Right ventricle myocardium inferior (tissue), 1 donor: ENCODE measurements around the gene CGREF1. TPM values are rescaled to one million over a fixed set of nuclear protein-coding genes. Genes with fewer than 3 reads are reported as not detected.
A peak's percentile ranks its signal among the peaks of the same experiment; 100 is the strongest.
"Not testable (repeated sequence)": the region's sequence is repeated elsewhere in the genome, so short reads cannot be mapped to it uniquely, and the experiment has no call there.

ENCODE experiments used
- ATAC-seq: fragments of 200-7000 bp; cut with Tn5 transposase; one replicate; pipeline ENCODE4 v1.9.1; 2020; ENCODE audit warnings: mild to moderate bottlenecking, moderate library complexity
- DNase-seq: peaks from one replicate; pipeline ENCODE4 v3.0.0; 2021; ENCODE audit errors: missing footprints
- intact Hi-C: fragments of 100-400 bp; cut with DNase I; formaldehyde crosslinking; loops from one replicate; pipeline ENCODE4 v1.11.0; 2022
- total RNA-seq: library from RNA; stranded (reverse); fragmentation: NEBNext Ultra II Directional; extraction: Animal tissue kit (Norgen Biotek cat#: 25700); gene quantifications from one replicate; pipeline ENCODE4 v1.2.1, GENCODE V29; 2021
- donor health status: DM: no; HTN: yes; CAD: no; lungs with severe emphysema.

Gene CGREF1
- total RNA-seq, 1 donor from 2014 or later, result 0.84 TPM

DNA sequence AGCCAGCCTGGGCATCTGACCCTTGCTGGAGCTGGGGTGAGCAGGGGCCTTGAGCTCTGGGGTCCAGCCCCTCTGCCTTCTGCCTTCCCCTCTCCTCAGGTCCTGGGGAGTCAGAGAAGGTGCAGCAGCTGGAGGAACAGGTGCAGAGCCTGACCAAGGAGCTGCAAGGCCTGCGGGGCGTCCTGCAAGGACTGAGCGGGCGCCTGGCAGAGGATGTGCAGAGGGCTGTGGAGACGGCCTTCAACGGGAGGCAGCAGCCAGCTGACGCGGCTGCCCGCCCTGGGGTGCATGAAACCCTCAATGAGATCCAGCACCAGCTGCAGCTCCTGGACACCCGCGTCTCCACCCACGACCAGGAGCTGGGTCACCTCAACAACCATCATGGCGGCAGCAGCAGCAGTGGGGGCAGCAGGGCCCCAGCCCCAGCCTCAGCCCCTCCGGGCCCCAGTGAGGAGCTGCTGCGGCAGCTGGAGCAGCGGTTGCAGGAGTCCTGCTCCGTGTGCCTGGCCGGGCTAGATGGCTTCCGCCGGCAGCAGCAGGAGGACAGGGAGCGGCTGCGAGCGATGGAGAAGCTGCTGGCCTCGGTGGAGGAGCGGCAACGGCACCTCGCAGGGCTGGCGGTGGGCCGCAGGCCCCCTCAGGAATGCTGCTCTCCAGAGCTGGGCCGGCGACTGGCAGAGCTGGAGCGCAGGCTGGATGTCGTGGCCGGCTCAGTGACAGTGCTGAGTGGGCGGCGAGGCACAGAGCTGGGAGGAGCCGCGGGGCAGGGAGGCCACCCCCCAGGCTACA, 36.8 kb downstream of the CGREF1 start:
- intact Hi-C loops, result no loop called here
- ATAC-seq, result no peak
- DNase-seq, result no peak

DNA sequence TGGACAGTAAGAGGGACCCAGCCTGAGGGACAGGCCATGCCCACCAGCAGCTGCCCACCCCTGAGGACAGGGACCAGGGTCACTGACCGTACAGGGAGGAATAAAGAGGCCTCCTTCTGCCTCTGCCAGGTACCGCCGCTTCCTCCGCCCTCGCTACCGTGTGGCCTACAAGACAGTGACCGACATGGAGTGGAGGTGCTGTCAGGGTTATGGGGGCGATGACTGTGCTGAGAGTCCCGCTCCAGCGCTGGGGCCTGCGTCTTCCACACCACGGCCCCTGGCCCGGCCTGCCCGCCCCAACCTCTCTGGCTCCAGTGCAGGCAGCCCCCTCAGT, 38.4 kb downstream of the CGREF1 start:
- ATAC-seq (no peak), DNase-seq (no peak)
- intact Hi-C loops, result no loop called here

DNA sequence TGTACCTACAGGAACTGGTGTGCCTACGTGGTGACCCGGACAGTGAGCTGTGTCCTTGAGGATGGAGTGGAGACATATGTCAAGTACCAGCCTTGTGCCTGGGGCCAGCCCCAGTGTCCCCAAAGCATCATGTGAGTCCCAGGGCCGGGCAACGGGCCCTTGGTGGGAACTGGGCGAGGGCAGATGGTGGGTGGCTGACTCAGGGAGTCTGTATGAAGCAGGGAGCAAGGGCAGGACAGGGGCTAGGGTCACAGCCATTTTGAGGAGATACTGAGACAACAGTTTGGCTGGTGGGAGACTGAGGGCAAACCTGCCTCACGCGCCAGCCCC, 38.8 kb downstream of the CGREF1 start:
- DNase-seq (no peak), ATAC-seq (no peak)
- intact Hi-C loops, result no loop called here

DNA sequence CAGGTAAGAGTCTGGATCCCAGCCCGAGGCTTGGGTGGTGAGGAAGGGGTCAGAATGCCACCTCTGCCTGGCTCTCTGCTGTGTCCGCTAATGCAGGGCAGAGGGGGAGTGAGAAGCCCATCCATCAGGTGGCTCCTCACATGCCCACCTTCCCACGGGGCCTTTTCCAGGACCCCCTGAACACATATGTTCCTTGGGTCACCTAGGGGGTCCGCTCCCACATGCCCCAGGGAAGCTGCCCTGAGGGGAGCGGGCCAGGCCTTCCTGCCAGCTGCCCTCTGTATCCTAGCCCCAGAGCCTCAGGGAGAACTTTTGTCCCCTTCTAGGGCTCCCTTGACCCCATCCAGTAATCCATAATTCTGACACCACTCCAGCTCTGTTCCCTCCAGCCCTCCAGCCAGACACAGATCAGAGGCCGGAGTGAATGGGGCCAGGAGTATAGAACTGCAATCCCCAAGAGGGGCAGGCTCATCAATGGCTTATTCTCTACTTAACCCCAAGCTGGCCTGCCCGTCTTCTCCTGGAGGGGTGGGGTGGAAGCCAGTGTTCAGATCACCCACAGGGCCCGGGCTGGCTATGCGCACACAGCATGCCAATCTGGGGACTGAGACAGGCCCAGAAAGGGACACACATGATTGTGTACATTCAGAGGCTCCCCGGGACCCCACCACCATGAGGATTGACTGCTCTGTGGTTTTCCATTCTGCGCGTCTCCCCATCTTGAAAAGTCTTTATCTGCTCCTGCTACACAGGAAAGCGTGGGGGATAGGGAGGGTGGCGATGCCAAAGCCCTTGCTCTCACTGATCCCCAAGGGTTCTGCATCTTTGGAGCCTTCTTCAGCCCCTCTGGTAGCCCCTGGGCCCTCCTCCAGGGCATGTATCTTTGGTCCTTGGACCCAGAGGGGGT, 39.4 kb downstream of the CGREF1 start:
- intact Hi-C loops, result no loop called here
- ATAC-seq (no peak), DNase-seq (no peak)

DNA sequence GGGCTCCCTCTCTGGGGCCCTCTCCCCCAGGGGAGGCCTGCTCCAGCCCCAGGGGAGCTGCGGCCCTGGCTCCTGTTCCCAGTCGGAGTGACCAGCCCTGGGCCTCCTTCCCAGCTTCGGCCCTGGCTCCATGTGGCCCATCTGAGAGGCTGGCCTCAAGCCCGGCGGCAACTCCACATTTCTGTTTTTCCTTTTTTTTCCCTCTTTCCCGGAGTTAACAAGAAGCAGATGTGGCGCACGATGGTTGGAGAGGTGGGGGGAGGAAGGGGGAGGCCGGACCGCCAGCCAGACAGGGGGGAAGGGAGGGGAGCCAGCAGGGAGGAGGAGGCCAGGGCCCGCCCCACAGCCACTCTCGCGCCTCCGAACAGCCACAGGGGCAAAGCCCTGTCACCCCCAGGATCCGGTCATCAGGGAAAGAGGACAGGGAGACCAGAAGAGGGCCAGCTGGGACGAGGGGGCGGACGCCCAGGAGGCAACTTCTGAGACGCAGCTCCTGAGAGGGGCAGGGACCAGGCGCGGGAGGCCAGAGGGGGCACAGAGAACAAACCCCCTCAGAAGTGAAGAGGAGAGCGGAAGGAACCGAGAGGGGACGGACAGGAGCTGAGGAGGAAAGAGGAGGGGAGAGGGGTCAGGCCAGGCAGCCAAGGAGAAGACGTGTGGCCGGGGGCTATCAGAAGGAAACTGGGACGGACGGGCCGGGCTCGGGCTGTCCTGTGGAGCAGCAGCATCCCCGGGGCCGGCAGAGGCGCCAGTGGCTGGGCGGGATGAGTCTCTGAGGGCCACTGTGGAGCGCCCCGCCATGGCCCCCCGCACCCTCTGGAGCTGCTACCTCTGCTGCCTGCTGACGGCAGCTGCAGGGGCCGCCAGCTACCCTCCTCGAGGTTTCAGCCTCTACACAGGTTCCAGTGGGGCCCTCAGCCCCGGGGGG, 40.4 kb downstream of the CGREF1 start, which contains the start of gene EMILIN1:
Gene EMILIN1, plus strand, starts transcription at position 349 of the 928 bp plus-strand sequence. Its CDS starts 451 bp downstream, at position 800.
- DNase-seq, result peak; percentile 91
- intact Hi-C loops, result no loop called here
- ATAC-seq, result peak; percentile 80

DNA sequence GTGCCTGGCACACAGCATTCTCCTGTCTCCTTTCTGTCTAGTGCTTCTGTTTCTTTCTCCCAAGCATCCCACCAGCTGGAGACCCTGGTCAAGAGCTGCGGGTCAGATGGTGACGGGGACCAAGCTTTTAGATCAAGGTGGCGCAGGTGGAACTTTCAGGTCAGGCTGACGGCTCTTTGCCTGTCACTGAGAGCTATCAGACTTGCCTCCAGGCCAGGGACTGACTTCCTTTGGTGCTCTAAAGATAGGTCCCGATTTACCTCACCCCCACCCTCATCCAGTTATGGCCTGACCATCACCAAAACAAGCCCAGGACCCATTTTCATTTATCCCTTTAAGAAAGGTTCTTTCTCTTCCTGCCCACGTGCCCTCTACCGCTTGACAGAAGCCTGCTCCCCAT, 41.7 kb downstream of the CGREF1 start:
- ATAC-seq, result no peak
- no peak for DNase-seq
- intact Hi-C loops, result no loop called here

DNA sequence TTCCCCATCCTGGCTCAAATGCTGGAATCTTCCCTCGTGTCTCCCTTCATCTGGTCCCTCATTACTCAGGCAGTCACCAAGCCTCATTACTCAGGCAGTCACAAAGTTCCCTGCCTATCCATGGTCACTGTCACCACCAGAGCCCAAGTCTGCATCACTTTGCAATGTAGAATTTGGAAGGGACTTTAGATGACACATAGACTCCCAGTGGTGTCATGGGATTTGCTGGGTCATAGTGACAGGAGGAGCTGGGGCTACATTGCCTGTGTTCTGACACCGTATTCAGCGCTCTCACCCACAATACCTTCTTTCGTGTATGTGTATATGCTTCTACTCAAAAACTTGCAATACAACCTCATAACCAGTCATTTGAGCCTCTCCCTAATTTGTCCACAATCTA, 42.6 kb downstream of the CGREF1 start:
- ATAC-seq (no peak), DNase-seq (no peak)
- intact Hi-C loops, result no loop called here

DNA sequence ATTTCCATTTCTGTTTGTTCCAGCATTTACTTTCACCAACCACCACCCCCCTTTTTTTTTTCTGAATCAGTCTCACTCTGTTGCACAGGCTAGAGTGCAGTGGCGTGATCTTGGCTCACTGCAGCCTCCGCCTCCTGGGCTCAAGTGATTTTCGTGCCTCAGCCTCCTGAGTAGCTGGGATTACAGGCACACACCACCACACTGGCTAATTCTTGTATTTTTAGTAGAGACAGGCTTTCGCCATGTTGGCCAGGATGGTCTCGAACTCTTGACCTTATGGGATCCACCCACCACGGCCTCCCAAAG, 43.4 kb downstream of the CGREF1 start:
- intact Hi-C loops, DNase-seq: not testable (repeated sequence)

DNA sequence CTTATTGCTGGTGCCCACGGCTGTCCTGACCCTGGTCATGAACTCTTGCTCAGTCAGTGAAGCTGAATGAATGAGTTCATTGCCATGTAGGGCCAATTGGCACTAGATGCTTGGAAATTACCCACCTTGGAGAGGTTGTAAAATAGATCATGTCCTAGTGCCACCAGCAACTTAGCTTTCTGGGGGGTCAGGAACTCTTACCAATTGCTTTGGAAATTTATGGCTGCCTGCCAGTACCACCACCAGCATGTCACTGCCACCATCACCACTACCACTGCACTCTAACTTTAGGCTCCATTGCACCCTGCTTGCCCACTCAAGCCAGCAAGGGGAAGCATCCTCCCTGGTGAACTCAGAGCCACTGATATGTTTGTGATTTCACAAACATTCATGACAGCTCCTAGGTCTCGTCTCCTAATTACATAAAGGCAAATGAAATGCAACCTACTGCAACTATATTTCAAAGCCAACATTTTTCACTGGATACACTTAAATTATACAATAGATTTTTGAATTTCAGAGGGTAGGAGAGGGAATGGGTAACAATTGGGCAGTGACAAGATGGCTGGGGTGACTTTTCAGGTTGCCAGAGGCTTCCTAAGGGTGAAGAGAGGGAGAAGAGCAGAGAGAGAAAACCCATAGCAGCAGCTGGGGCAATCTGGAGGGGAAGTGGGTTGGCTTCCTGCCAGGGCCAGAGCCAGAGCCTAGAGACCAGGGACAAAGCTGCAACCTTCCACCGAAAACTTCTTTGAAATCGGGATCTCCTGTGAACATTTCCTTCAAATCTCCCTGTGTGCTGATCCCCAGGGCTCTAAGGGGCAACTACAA, 44.0 kb downstream of the CGREF1 start:
- intact Hi-C loops, result loop anchor here (5.0 kb wide), 1 partner anchor 43 kb away; the partner anchor contains the start of gene TMEM214
- DNase-seq (peak; percentile 84), ATAC-seq (no peak)

More for the DNA sequence above, 43.4 kb downstream of the CGREF1 start:
- not testable (repeated sequence) for ATAC-seq

DNA sequence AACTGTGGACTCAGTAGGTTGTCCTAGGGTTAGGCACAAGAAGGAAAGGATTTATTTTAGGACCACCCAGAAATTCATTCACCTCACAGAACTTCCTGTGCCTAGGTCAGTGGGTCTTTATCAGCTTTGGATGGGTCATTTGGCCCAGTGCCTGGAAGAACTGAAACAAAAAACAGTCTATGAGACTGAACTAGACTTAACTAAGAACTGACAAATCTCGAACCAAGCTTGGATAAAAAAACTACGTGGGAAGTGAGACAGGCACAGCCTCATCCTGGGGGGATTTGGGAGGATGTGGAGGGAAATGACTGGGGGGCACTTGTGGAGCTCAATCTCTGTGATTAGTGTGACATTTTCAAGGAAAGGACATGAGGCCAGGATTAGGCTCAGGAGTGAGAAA, 45.1 kb downstream of the CGREF1 start:
- DNase-seq, result no peak
- intact Hi-C loops, result loop anchor here (5.0 kb wide), 1 partner anchor 41 kb away; the partner anchor contains the start of gene TMEM214
- ATAC-seq, result no peak

DNA sequence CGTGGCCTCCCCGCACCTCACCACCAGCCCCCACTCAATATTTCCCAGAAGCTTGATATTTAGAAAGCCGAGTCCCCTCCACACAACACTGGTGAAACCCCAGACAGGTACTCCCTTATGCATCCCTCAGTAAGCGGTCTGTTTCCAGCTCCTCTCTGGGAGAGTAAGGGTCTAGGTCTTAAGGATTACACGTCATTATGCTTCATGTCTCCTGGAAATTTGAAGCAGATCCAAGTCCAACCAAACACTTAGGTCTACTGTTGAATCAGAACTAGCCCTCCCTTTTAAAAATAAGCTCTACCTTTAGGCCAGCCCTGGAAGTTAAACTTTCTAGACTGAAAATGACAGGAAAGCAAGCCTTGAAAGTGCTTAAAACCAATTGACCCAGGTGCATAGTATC, 46.0 kb downstream of the CGREF1 start:
- DNase-seq (no peak), ATAC-seq (no peak)
- intact Hi-C loops, result loop anchor here (5.0 kb wide), 1 partner anchor 41 kb away; the partner anchor contains the start of gene TMEM214

DNA sequence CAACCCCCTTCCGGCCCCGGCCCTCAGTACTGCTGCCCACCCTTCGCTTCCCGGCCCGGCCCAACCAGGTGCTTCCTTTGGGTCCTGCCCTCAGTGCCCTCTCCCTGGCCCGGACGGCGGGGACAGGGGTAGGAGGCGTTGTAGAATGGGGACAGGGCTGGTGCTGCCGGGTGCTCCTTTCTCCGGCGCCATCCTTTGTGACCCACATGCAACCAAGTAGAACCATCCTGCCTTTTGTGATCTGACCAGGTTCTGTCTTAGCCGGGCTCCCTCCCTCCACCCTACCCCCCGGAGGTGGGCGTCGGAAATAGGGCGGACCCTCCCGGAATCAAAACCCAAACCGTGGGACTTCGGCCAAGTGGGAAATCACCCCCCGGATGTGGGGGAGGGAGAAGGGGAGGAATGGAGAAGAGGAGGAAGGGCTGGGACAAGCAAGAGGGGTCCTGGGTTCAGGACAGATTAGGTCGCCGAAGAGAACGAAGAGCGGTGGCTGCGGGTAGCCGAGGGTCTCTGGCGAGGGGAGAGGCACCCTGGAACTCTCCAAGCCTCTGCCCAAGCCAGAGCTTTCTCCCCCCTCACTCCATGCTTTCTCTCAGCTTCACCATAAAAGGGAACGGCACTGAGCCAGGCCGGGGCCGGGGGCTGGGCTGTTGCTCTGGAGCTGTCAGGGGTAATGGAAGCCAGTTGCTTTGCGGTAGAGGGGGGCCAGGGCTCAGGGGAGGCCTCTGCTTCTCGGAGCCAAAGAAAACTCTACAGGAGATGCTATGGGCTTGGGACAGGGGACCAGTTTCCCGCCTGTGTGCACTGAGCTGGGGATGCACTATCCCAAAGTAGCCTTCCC, 46.7 kb downstream of the CGREF1 start:
- peak; percentile 84 for DNase-seq
- ATAC-seq, result peak; percentile 58
- intact Hi-C loops, result loop anchor here (2.0 to 5.0 kb wide), 2 partner anchors 21 to 40 kb away; partner anchors contain the start of genes AGBL5 and TMEM214

DNA sequence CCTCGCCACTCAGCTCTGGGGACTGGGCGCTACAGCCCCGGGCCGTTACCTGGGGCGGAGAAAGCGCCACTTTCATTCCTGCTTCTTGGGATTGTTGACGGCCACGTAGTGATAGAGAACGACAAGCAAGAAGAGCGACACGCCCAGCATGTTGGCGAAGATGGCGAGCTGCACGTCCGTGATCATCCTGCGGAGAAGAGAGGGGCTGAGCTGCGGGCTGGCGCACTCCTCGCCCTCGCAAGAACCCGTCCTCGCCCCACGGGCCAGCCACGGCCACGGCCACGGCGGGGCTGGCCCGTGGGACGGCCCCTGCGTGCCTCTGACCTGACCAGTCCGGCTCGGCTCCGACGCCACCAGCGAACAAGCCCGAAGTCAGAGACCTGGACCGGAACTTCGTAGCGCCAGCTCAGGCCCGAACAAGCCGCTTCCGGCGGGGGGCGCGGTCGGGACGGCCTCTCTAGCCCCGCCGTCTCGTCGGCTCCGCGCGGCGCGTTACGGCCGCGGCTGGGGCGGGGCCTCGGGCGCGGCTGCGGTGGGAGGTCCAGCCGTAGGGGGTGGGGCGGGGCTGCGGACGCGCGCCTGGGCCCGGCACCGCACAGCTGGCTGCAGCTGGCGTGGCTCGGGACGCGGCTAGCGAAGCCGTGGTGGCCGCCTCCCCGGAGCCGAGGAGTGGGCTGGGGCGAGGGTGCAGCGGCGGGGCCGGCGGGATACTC, 47.5 kb downstream of the CGREF1 start, which contains the start of gene OST4:
Gene OST4, minus strand, starts transcription at position 378 of the 713 bp plus-strand sequence.
- ATAC-seq (peak; percentile 96), DNase-seq (peak; percentile 98)
- intact Hi-C loops, result loop anchor here (2.0 to 5.0 kb wide), 2 partner anchors 21 to 39 kb away; partner anchors contain the start of genes AGBL5 and TMEM214

DNA sequence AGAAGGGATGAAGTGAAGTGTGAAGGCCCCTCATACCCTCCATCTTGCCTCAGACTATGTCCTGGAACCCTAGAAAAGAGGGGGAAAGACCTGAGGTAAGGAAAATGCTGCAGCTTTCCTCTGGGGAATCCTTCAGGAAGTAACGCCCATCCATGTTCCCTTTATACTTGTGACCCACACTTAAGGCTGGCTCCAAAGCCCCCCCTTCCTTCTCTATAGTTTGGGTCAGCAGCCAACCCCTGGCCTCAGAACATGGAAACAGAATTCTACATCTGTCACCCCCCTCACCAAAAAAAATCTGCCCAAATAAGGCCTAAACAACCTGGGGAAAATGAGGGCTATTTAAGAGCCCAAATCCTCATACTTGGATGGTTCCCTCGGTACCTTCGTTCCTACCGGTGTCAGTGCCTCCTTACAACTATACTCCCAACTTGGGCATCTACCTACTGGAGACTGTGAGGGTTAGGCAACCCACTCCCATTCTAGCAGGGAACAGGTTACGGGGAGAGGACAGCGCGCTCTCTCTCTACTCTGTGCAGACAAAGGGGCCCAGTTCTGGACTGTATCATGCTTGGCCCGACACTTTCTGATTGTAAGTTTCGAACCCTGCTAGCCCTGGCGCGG, 48.2 kb downstream of the CGREF1 start:
- no peak for ATAC-seq
- intact Hi-C loops, result loop anchor here (2.0 to 5.0 kb wide), 2 partner anchors 20 to 38 kb away; partner anchors contain the start of genes AGBL5 and TMEM214
- no peak for DNase-seq

DNA sequence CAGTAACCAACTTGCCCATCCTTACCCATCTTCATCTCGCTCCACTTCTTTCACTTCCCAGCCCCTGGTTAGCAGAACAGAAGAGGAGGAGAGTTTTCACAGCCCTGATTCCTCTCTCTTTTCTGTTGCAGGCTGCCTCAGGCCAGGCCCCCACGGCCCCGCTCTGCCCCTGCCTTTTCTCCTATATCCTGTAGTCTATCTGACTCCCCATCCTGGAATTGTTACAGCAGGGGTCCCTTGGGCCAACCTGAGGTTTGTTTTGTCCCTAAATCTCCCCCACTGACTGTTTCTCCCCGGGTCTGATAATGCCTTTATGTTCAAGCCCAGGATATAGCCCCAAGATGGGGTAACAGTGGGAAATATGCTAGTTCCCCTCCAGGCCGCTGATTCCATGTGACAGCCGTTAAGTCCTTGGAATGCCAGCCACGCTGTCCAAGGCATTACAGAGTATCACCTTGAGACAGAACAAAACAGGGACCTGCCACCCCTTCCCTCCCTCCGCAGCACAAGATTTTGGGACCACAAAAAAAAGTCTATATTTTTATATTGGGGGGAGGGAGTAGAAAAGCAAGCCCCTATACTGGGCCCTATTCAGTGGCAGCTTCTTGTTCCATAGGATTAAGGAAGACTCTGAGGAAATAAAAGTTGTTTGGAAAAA, 48.8 kb downstream of the CGREF1 start:
- ATAC-seq (no peak), DNase-seq (no peak)
- intact Hi-C loops, result loop anchor here (2.0 to 5.0 kb wide), 2 partner anchors 19 to 38 kb away; partner anchors contain the start of genes AGBL5 and TMEM214
